MCF 10A (cell line): Measurements from ENCODE around the gene SCN4B. TPM values are rescaled to one million over a fixed set of nuclear protein-coding genes. Genes with fewer than 3 reads are reported as not detected.

Experiments
- BruUV-seq: library from RNA; stranded (reverse); fragments of 400-500 nt; replicated peaks from 2 replicates; lab custom pipeline; 2021; lab: Mats Ljungman, UMichigan
- CTCF ChIA-PET: fragments of 300-600 bp; sonication (Branson Sonifier 250); formaldehyde crosslinking; extraction: SDS; loops from one replicate; lab custom pipeline; 2021; ENCODE audit warnings: antibody characterized with exemption, inconsistent platforms; lab: Yijun Ruan, JAX
- POLR2A ChIA-PET: fragments of 300-600, 350-650 bp; sonication (Branson Sonifier 250); formaldehyde crosslinking; extraction: SDS; loops from one replicate; lab custom pipeline; 2020; ENCODE audit warnings: antibody characterized with exemption, inconsistent platforms; lab: Yijun Ruan, JAX
- DNase-seq: peaks from one replicate; pipeline ENCODE4 v3.0.0-alpha.2; 2018; ENCODE audit not compliant: unreplicated experiment
- H3K27ac Mint-ChIP-seq: one replicate; pipeline ENCODE4 v1.8.0; 2022; ENCODE audit warnings: mild to moderate bottlenecking, low read depth, mixed read lengths; ENCODE audit not compliant: unreplicated experiment
- H3K27me3 Mint-ChIP-seq: one replicate; pipeline ENCODE4 v1.8.0; 2022; ENCODE audit warnings: mixed read lengths; ENCODE audit not compliant: insufficient read depth, unreplicated experiment
- H3K36me3 Mint-ChIP-seq: one replicate; pipeline ENCODE4 v1.8.0; 2022; ENCODE audit warnings: mild to moderate bottlenecking, moderate library complexity, mixed read lengths; ENCODE audit not compliant: insufficient read depth, unreplicated experiment
- H3K4me1 Mint-ChIP-seq: one replicate; pipeline ENCODE4 v1.8.0; 2022; ENCODE audit warnings: mixed read lengths; ENCODE audit not compliant: insufficient read depth, unreplicated experiment
- H3K4me3 Mint-ChIP-seq: one replicate; pipeline ENCODE4 v1.8.0; 2022; ENCODE audit warnings: mild to moderate bottlenecking, moderate library complexity, mixed read lengths; ENCODE audit not compliant: unreplicated experiment
- H3K9me3 Mint-ChIP-seq: one replicate; pipeline ENCODE4 v1.8.0; 2022; ENCODE audit warnings: mixed read lengths; ENCODE audit not compliant: unreplicated experiment
- intact Hi-C: fragments of 100-400 bp; cut with micrococcal nuclease; formaldehyde crosslinking; loops from 2 replicates; pipeline ENCODE4 v1.14.1; 2022
- total RNA-seq: library from RNA; stranded (reverse); gene quantifications from 2 replicates; pipeline ENCODE4 v1.2.3, GENCODE V29; 2022
- TF ChIP-seq, protein P1 (sequence below): fragments of 200-600 bp; IDR thresholded peaks from one replicate; pipeline ENCODE4 v1.8.0; 2022; ENCODE audit warnings: antibody characterized with exemption, mild to moderate bottlenecking; ENCODE audit not compliant: unreplicated experiment

SCN4B gene
- total RNA-seq, 1 experiment from 2014 or later, result not detected

DNA sequence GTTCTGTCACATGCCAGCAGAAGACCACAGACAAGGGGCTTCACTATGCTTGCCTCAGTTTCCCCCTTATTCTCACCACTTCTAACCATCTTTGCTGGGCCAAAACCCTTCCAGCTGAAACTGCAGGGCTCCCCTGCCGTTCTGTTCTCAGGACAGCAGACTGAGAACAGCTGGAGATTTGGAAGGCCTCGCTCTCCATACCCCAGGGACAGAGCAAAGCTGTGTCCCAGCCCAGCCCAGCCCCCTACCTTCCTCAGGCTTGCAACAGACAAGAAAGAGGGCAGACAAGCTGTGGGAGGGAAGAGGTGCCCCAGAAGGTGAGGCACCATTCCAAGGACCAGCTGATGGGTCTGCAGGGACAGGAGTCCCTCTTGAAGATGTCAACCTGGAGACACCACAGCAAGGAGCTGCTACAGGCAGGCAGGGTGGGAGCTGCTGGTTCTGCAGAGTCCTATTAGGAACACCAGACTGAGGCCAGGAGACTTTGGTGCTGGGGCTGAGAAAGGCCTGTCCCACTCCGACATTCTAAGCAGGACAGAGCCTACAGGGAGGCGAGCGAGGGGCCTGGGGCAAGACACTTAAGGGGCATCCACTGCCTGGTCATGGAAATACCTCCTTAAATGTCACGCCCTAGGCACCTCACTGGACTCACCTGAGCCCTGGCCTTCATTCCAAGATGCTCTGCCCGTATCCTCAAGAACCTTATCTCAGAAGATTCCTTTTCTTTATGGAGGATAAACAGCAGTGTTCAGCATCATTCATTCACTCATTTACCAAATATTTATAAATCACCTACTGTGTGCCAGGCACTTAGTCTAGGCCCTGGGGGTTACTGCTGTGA, 16.9 kb upstream of the SCN4B start:
- no peaks in the 10 kb centered on the region for H3K9me3 Mint-ChIP-seq
- no peak overlapping the region for H3K27ac Mint-ChIP-seq
- H3K27me3 Mint-ChIP-seq, result peaks cover 31% of the 10 kb centered on the region
- no peaks in the 10 kb centered on the region for H3K4me1 Mint-ChIP-seq
- no peak overlapping the region for H3K4me3 Mint-ChIP-seq
- ChIA-PET CTCF (interaction anchor here (0.5 to 5.6 kb wide), 9 partner anchors 10 to 1609 kb away, joined by 3 to 89 read pairs (median 4); no protein-coding TSS in a partner anchor), POLR2A (interaction anchor here (1.0 kb wide), 1 partner anchor 13 kb away, joined by 4 read pairs; no protein-coding TSS in a partner anchor)
- DNase-seq, result no peak
- intact Hi-C loops, result loop anchor here (10.0 kb wide), 1 partner anchor 365 kb away; no protein-coding TSS in a partner anchor
- no TSS peak for BruUV-seq
- TF ChIP-seq, protein P1, sequence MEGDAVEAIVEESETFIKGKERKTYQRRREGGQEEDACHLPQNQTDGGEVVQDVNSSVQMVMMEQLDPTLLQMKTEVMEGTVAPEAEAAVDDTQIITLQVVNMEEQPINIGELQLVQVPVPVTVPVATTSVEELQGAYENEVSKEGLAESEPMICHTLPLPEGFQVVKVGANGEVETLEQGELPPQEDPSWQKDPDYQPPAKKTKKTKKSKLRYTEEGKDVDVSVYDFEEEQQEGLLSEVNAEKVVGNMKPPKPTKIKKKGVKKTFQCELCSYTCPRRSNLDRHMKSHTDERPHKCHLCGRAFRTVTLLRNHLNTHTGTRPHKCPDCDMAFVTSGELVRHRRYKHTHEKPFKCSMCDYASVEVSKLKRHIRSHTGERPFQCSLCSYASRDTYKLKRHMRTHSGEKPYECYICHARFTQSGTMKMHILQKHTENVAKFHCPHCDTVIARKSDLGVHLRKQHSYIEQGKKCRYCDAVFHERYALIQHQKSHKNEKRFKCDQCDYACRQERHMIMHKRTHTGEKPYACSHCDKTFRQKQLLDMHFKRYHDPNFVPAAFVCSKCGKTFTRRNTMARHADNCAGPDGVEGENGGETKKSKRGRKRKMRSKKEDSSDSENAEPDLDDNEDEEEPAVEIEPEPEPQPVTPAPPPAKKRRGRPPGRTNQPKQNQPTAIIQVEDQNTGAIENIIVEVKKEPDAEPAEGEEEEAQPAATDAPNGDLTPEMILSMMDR, result no peak
- H3K36me3 Mint-ChIP-seq, result no peaks in the 10 kb centered on the region

DNA sequence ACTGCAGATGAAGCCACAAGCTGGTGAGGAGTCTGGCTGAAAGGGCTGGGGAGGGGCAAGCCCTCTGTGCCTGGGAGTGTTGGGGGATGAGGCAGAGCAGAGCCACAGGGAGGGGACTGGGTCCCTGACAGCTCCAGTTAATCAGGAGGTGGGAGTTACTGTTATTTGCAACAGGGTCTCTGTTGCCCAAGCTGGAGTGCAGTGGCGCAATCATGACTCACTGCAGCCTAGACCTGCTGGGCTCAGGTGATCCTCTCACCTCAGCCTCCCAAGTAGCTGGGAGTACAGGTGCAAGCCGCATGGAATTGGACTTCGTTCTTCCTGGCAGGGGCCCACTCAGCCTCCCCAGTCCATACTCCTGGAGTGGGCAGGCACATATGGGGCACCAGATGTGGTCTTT, 16.1 kb upstream of the SCN4B start:
- H3K36me3 Mint-ChIP-seq, result no peaks in the 10 kb centered on the region
- TF ChIP-seq, protein P1, result no peak
- H3K4me3 Mint-ChIP-seq, result no peak overlapping the region
- H3K27me3 Mint-ChIP-seq, result peaks cover 35% of the 10 kb centered on the region
- intact Hi-C loops, result no loop called here
- POLR2A ChIA-PET, result no interaction called here
- CTCF ChIA-PET, result interaction anchor here (0.6 to 5.6 kb wide), 5 partner anchors 11 to 1608 kb away, joined by 3 to 89 read pairs (median 5); no protein-coding TSS in a partner anchor
- H3K27ac Mint-ChIP-seq, result no peak overlapping the region
- no peaks in the 10 kb centered on the region for H3K9me3 Mint-ChIP-seq
- no peaks in the 10 kb centered on the region for H3K4me1 Mint-ChIP-seq
- DNase-seq, result peak; percentile 66
- no TSS peak for BruUV-seq

DNA sequence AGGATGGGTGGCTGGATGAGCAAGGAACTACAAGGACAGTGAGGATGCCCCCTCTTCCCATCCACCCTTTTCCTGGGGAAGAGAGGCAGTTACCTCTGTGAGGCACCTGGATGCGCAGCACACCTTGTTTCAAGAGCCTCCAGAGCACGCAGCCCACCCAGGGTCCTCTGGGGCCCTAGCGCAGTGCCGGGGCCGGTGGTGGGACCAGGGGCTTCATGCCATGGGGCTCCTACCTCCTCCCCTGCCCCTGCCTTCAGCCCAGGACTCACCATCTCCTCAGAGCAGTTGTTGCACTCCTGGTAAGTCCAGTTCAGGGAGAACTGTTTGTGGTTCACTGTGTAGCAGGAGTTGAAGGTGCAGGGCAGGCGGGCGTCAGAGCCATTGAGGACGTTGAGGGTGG, 15.7 kb upstream of the SCN4B start:
- Mint-ChIP-seq H3K9me3 (no peaks in the 10 kb centered on the region), H3K4me1 (no peaks in the 10 kb centered on the region), H3K27me3 (peaks cover 39% of the 10 kb centered on the region), H3K4me3 (no peak overlapping the region), H3K36me3 (no peaks in the 10 kb centered on the region), H3K27ac (no peak overlapping the region)
- intact Hi-C loops, result no loop called here
- ChIA-PET CTCF (interaction anchor here (2.0 to 5.6 kb wide), 3 partner anchors 11 to 30 kb away, joined by 5 to 89 read pairs (median 66); no protein-coding TSS in a partner anchor), POLR2A (no interaction called here)
- BruUV-seq, result no TSS peak
- TF ChIP-seq, protein P1, result no peak
- no peak for DNase-seq

DNA sequence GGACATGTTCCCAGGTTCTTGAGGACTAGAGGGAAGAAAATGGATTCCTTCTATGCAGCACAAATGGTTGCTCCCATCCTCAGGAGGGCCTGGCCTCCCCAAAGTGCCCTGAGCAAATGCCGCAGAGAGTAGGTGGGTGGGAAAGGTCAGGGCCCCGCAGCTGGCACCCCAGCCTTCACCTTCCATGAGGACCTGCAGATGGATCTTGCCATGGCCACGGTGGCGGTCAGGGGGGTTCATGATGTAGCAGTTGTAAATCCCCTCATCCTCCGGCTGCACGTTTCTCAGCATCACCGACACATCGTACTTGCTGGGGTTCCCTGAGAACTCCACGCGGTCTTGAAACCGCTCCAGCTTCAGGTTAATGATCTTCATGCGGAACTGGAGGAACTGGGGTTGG, 15.3 kb upstream of the SCN4B start:
- intact Hi-C loops, result no loop called here
- peaks cover 43% of the 10 kb centered on the region for H3K27me3 Mint-ChIP-seq
- CTCF ChIA-PET, result interaction anchor here (2.0 to 5.1 kb wide), 2 partner anchors 10 to 30 kb away, joined by 5 to 89 read pairs; no protein-coding TSS in a partner anchor

More for the DNA sequence above, 15.3 kb upstream of the SCN4B start:
- no peaks in the 10 kb centered on the region for H3K36me3 Mint-ChIP-seq
- no peak overlapping the region for H3K27ac Mint-ChIP-seq
- H3K4me3 Mint-ChIP-seq, result no peak overlapping the region
- TF ChIP-seq, protein P1, result no peak
- DNase-seq, result no peak
- POLR2A ChIA-PET, result no interaction called here
- H3K4me1 Mint-ChIP-seq, result no peaks in the 10 kb centered on the region
- BruUV-seq, result no TSS peak
- H3K9me3 Mint-ChIP-seq, result no peaks in the 10 kb centered on the region
